ENCODE data around the gene PCP4.
"Not testable (repeated sequence)": the region's sequence is repeated elsewhere in the genome, so short reads cannot be mapped to it uniquely, and the experiment has no call there.

Gene PCP4

GRCh38 chr21:39866093-39866492 lies 1.1 kb upstream of the PCP4 start:
- DNase-seq (ENCODE audit: low read depth, low spot score) = no peak

GRCh38 chr21:39869141-39869818 lies 2.0 kb downstream of the PCP4 start:
- DNase-seq (ENCODE audit: low read depth, low spot score) = no peak

GRCh38 chr21:39873687-39874086 lies 6.4 kb downstream of the PCP4 start:
- DNase-seq (ENCODE audit: low read depth, low spot score) = no peak

DNA sequence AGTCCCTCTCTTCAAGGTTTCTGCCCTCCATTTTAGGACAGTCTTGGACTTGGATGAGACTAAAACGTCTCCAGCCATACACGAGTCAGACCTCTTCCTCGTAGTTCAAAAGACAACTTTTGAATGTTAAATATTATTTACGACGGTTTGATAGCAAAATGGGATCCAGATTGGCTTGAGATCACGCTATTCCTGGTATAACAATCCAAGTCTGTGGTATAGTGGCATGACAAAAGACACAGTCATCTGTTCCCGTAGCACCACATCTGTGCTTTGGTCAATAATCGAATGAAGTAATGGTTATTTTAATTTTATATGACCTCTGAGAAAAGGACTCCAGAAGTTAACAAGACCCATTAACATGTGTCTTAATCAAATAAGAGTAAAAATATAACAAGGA lies 7.0 kb downstream of the PCP4 start:
- no peak for DNase-seq (ENCODE audit: low read depth, low spot score)

GRCh38 chr21:39874759-39875158 lies 7.5 kb downstream of the PCP4 start:
- DNase-seq (ENCODE audit: low read depth, low spot score) = no peak

GRCh38 chr21:39881661-39882060 lies 14.4 kb downstream of the PCP4 start:
- no peak for DNase-seq (ENCODE audit: low read depth, low spot score)

- no peak for DNase-seq (ENCODE audit: low read depth, low spot score)
Observed at GRCh38 chr21:39882151-39882838, 15.1 kb downstream of the PCP4 start.

GRCh38 chr21:39882839-39883195 lies 15.6 kb downstream of the PCP4 start:
- DNase-seq (ENCODE audit: low read depth, low spot score) = no peak

GRCh38 chr21:39885119-39885848 lies 18.0 kb downstream of the PCP4 start:
- DNase-seq (ENCODE audit: low read depth, low spot score) = peak; percentile 71

DNA sequence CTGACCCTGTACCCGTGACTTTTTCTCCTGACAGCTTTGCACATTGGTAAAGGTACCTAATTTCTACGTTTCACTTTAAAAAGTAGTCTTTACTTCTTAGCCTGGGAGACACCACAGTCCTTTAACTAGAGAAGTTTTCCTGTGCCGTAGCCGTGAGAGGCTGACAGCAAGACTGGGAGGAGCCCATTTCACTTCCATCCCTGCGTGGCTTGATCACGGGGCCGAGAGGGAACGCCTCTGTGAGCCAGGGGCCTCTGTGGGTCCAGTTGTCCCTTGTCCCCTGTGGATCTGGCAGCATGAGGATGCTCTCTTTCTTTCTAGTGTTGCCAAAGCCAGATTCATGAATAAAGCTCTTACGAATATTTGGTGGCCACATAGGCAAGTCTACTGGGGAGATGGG lies 21.6 kb downstream of the PCP4 start:
- DNase-seq (ENCODE audit: low read depth, low spot score) = no peak

DNA sequence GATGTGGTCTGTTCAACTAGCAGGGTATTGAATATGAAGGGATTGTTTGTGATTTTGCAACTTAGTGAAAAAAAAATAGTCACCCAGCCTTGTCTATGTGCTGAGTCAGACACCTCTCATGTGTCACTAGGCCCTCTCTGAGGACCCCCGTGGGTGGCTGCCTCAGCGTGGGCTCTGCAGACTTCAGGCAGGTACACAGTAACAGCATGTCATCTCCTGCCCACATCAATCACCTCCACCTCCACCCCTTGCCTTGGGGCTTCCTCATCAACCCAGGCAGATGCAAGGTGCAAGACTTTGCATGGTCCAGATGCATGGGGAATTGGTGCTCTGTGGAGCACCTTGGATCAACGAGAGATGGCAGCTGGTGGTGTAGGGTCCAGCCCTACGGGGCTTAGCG lies 23.9 kb downstream of the PCP4 start:
- DNase-seq (ENCODE audit: low read depth, low spot score) = no peak

DNA sequence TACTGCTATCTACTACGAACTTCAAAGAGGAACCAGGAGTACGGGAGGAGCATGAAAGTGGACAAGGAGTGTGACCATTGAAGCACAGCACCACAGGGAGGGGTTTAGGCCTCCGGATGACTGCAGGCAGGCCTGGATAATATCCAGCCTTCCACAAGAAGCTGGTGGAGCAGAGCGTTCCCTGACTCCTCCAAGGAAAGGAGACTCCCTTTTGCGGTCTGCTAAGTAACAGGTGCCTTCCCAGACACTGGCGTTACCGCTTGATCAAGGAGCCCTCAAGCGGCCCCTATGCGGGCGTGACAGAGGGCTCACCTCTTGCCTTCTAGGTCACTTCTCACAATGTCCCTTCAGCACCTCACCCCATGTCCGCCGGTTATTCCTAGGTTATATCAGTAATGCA lies 24.6 kb downstream of the PCP4 start:
- DNase-seq (ENCODE audit: low read depth, low spot score) = not testable (repeated sequence)

GRCh38 chr21:39900491-39900890 lies 33.3 kb downstream of the PCP4 start:
- peak; percentile 19 for DNase-seq (ENCODE audit: low read depth, low spot score)

DNA sequence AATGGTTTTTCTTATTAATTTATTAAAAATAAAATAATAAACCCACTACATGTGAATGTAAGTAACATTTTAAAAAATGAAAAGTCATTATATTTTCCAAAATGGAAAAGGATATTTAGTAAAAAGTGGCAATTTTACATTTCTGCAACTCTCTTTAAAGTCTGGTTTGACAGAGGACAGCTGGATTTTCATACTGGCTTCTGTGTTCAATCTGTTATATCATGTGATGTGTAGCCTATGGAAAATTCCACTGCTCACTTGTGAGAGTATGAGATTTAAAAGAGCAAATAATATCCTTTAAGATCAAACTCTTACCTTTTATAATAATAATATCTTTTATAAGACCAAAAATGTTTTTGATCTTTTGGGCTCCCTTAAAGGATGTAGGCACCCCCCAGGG lies 33.7 kb downstream of the PCP4 start:
- DNase-seq (ENCODE audit: low read depth, low spot score) = no peak

GRCh38 chr21:39902986-39903385 lies 35.7 kb downstream of the PCP4 start:
- DNase-seq (ENCODE audit: low read depth, low spot score) = no peak

DNA sequence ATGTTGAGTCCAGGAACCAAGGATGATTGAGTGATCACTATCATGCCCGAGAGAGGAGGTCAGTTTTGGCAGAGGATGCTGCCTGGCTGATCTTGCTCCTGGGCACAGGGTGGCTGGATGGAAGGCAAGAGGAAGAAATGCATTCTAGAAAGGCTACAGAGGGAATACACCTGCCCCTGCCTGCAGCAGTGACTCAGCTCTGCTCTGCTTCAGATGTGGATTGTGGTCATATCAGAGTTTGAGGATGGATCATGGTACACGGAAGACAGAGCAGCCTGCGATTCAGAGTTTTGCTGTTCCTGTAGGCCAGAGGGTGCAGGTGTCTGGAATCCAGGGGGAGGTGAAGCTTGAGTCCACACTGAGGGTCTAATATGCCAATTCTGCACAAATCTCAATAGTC lies 37.2 kb downstream of the PCP4 start:
- DNase-seq (ENCODE audit: low read depth, low spot score) = no peak

- peak; percentile 70 for DNase-seq (ENCODE audit: low read depth, low spot score)
Observed at GRCh38 chr21:39908265-39908923, 41.2 kb downstream of the PCP4 start.

DNA sequence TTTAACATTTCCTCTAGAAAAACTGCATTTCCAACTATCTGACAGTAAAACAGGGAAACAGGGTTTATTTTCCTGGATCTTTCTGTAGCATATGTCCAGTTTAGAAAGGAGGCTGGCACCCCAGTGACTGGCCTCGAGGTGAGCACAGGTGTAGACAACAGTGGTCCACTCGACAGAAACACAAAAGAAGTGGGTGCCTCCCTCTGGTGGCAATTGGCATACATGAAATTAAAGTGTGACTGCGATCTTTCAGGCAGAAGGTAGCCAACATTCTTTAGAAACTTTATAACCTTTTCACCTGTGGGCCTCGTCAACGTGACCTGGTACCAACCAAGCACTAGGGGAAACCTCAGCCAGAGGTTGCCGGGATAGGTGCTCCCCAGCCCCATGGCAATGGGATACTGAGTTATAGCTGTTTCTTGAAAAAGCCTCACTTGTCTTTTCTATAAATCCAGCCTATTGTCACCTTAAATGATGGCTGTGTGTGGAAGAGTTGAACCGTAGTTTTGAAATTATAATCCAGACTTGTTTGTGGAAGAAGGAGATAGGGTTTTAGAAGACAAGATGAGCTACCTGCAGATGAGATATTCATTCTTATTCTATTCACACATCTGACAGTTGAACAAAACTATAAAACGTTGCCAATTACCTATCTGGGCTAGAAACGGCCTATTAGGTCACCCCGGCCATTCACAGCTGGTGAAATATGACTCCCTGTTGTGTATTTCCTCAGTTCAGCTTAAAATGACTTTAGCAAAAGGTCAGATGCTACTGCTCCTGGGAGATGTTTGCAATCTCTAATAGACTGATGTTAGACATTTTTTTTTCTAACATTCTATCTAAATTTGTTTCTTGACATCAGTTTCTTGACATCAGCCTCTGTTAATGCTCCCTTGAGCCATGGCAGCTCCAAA lies 44.3 kb downstream of the PCP4 start:
- DNase-seq (ENCODE audit: low read depth, low spot score) = no peak

DNA sequence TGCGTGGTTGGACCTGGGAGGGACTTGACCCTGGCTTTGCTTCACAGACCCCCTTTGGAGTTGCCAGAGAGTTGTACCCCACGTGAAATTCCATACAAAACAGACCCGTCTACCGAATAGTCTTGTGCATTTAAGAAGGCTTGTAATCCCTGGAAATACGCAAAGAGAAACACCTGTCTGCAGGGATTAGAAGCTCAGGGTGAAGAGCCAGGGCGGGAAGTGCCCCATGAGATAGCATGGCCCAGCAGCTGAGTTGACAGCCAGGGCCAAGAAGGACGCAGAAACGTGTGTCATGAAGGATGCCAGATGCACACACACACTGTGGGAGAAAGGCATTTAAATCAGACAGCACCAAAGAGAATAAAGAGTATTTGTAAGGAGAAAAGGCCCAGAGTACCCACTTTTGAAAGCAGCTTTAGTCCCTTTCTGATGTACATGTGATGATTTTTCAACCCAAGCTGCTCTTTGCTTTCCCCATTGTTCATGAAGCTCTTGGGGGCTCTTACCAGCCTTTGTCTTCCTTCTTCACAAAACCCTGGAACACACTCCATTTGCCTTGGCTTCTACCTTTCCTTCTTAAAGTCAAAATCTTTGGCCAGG lies 46.6 kb downstream of the PCP4 start:
- DNase-seq (ENCODE audit: low read depth, low spot score) = no peak

DNA sequence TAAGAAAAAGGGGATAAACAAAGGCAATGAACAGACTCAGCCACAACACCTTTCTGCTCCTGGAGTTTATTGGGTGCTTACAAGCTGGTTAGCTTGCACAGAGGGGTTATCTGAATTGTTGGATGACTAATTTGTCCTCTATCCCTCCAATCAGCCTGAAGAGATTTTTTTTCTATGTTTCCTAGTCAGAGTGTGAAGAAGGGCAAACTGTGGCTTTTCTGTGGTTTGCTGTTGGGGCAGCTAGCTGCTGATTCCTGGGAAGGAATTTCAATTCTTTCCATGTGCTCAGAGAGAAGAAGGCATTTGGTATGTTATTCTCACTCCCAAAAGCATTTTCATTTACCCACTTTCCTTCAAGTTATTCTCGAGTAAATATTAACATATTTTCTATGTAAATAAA lies 48.6 kb downstream of the PCP4 start:
- DNase-seq (ENCODE audit: low read depth, low spot score) = no peak

GRCh38 chr21:39918558-39918957 lies 51.3 kb downstream of the PCP4 start:
- DNase-seq (ENCODE audit: low read depth, low spot score) = no peak

All from ELF-1 (cell line).